K562 (cell line): ENCODE data around the gene LRRK1. TPM values are rescaled to one million over a fixed set of nuclear protein-coding genes. Genes with fewer than 3 reads are reported as not detected.

Experiments
- CREBBP ChIP-seq: IDR thresholded peaks from one replicate; pipeline ENCODE4 v1.6.1; 2012; ENCODE audit warnings: low read depth, mild to moderate bottlenecking, control low read depth, inconsistent platforms, low read length
- CUX1 ChIP-seq: fragments of 200-800 bp; sonication (Bioruptor generic); IDR thresholded peaks from 2 replicates; pipeline ENCODE4 v1.6.1; 2016; ENCODE audit warnings: missing genetic modification characterization, missing compliant biosample characterization
- HMBOX1 ChIP-seq: sonication (generic); IDR thresholded peaks from 2 replicates; pipeline ENCODE4 v1.6.1; 2016
- POLR2A ChIP-seq: fragments of 450-650 bp; conservative IDR thresholded peaks from 2 replicates; pipeline ENCODE4 v1.6.1; 2016
- ZNF395 ChIP-seq: fragments of 200-800 bp; sonication (Bioruptor generic); IDR thresholded peaks from 2 replicates; pipeline ENCODE4 v1.6.1; 2017; ENCODE audit warnings: missing genetic modification characterization, missing compliant biosample characterization
- ZNF696 ChIP-seq: fragments of 250-450 bp; sonication (Bioruptor Pico); conservative IDR thresholded peaks from 2 replicates; pipeline ENCODE4 v1.4.0; 2020; ENCODE audit warnings: mild to moderate bottlenecking, moderate library complexity
- ZNF766 ChIP-seq: fragments of 200-800 bp; sonication (Bioruptor generic); conservative IDR thresholded peaks from 2 replicates; pipeline ENCODE4 v1.6.1; 2016; ENCODE audit warnings: missing genetic modification characterization, missing compliant biosample characterization
- polyA plus RNA-seq, 8 experiments: library from polyadenylated mRNA; depleted of rRNA in 4 of 8; stranded (reverse) in 5 of 8; unstranded in 3 of 8; fragments of >200 nt; fragmentation: Nextera tagmentation in 2 of 8; fragmentation: Illumina TruSeq in 1 of 8; extraction: Ambion mirVana in 2 of 8; extraction: Trizol in 1 of 8; gene quantifications; 2 replicates each; pipeline versions ENCODE4 v1.2.1 to v1.2.3, GENCODE V29; 2011 to 2014; ENCODE audit warnings: inconsistent platforms in 1 of 8, missing spikeins in 1 of 8
- total RNA-seq, 7 experiments: library from RNA; depleted of rRNA in 6 of 7; stranded (reverse); fragments of >200 nt in 6 of 7; fragmentation: Illumina TruSeq in 2 of 7; extraction: Trizol in 2 of 7; gene quantifications; 2 replicates each; pipeline versions ENCODE4 v1.2.1 to v1.2.3, GENCODE V29; 2011 to 2021; ENCODE audit warnings: low replicate concordance in 1 of 7

LRRK1 gene
- total and polyA plus RNA-seq, 9 of the 15 experiments (the other 6 are each of a cell fraction or from before 2014, with no cell fraction given), result 0.01 to 1.5 (median 0.11) TPM

- TF ChIP-seq CUX1 (CRISPR knock-in tag) (no peak), CREBBP (no peak), ZNF696 (CRISPR knock-in tag) (no peak), ZNF395 (CRISPR knock-in tag) (no peak), HMBOX1 (no peak), POLR2A (no peak), ZNF766 (CRISPR knock-in tag) (no peak)
- TF ChIP-seq, all 486 proteins: peak for 0
These were observed 27.7 kb upstream of the LRRK1 start (continued) for GRCh38 chr15:100891307-100892012.
